Breast epithelium (tissue), 4 donors: ENCODE data around the gene PIM2. TPM values are rescaled to one million over a fixed set of nuclear protein-coding genes. Genes with fewer than 3 reads are reported as not detected.

Source experiments
- DNase-seq, 2 donors: peaks; one replicate each; pipeline ENCODE4 v3.0.0-alpha.2; 2019; ENCODE audit warnings: low spot score in 2 of 2
- H3K27ac ChIP-seq, 2 donors: fragments of 200-600 bp; sonication (generic) in 1 of 2; one replicate each; pipeline ENCODE4 v1.5.1; 2016 to 2019; ENCODE audit warnings: mild to moderate bottlenecking in 1 of 2
- H3K27me3 ChIP-seq, 2 donors: fragments of 200-600 bp; sonication (generic) in 1 of 2; one replicate each; pipeline versions ENCODE4 v1.5.1 to v1.6.0; 2017 to 2019; ENCODE audit warnings: control low read depth in 1 of 2, mild to moderate bottlenecking in 1 of 2
- H3K36me3 ChIP-seq: fragments of 200-600 bp; one replicate; pipeline ENCODE4 v1.5.1; 2019
- H3K4me1 ChIP-seq, 2 donors: fragments of 200-600 bp; sonication (generic); one replicate each; pipeline ENCODE4 v1.5.1; 2016 to 2019; ENCODE audit warnings: control low read depth in 1 of 2
- H3K4me3 ChIP-seq, 3 donors: fragments of 200-600 bp; sonication (generic); 1 replicate in 2 of 3; 2 replicates in 1 of 3; pipeline ENCODE4 v1.5.1; 2016 to 2019; ENCODE audit warnings: mild to moderate bottlenecking in 3 of 3, moderate library complexity in 2 of 3
- H3K9me3 ChIP-seq, 2 donors: fragments of 200-600 bp; sonication (generic) in 1 of 2; one replicate each; pipeline ENCODE4 v1.5.1; 2016 to 2019; ENCODE audit warnings: control low read depth in 1 of 2
- POLR2A ChIP-seq: fragments of 450-650 bp; IDR thresholded peaks from one replicate; pipeline ENCODE4 v1.6.1; 2016; ENCODE audit warnings: antibody characterized with exemption, mild to moderate bottlenecking, moderate library complexity
- POLR2AphosphoS5 ChIP-seq, 3 donors: sonication (generic); formaldehyde crosslinking; IDR thresholded peaks; one replicate each; pipeline ENCODE4 v1.6.1; 2017; ENCODE audit warnings: antibody characterized with exemption in 3 of 3
- intact Hi-C: fragments of 100-400 bp; cut with DNase I; formaldehyde crosslinking; loops from one replicate; pipeline ENCODE4 v1.15.1; 2023; ENCODE audit warnings: low total_unique reads
- total RNA-seq, 3 donors: library from RNA; depleted of rRNA; stranded (reverse); fragments of >200 nt; gene quantifications; one replicate each; pipeline ENCODE4 v1.1.0, GENCODE V29; 2016
- TF ChIP-seq, protein P1 (sequence below), 3 donors: fragments of 450-650 bp; IDR thresholded peaks; one replicate each; pipeline ENCODE4 v1.5.1; 2016 to 2017; ENCODE audit warnings: antibody characterized with exemption in 3 of 3, mild to moderate bottlenecking in 3 of 3, moderate library complexity in 3 of 3

The PIM2 gene
- total RNA-seq, 3 donors from 2014 or later: 5.8 to 20.3 (median 7.6) TPM

DNA sequence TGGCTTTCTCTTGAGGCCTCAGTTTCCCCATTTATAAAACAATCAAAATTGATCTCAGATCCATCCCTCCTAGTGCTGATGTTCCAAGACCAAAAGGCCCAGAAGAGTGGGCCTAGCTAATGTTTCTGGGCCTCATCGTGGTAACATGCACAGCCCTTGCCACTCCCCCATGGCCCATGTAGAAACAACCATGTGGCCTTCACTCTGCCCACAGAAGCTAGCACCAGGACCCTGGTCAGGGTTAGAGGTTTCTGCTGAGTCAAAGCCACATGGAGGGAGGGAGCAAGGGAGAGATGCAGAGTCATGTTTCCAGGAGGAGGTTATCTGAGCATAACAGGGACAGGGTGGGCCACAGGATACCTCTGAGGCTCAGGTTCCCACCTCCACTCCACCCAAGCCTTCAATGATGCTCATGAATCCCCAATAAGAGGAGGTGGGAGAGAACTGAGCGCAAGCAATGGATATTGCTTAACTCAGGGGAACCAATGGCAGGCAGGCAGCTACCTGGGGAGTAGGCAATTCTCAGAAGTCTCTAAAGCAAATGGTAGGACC is 21.7 kb upstream of the PIM2 start:
- Histone ChIP-seq H3K4me3 (no peak overlapping the region), H3K36me3 (no peaks in the 10 kb centered on the region), H3K27me3 (peaks cover 0 to 37% of the 10 kb centered on the region in 2 donors), H3K27ac (no peak overlapping the region), H3K4me1 (no peaks in the 10 kb centered on the region), H3K9me3 (no peaks in the 10 kb centered on the region)
- intact Hi-C loops: loop anchor here (5.0 kb wide), 1 partner anchor 707 kb away; no protein-coding TSS in a partner anchor
- TF ChIP-seq, protein P1, sequence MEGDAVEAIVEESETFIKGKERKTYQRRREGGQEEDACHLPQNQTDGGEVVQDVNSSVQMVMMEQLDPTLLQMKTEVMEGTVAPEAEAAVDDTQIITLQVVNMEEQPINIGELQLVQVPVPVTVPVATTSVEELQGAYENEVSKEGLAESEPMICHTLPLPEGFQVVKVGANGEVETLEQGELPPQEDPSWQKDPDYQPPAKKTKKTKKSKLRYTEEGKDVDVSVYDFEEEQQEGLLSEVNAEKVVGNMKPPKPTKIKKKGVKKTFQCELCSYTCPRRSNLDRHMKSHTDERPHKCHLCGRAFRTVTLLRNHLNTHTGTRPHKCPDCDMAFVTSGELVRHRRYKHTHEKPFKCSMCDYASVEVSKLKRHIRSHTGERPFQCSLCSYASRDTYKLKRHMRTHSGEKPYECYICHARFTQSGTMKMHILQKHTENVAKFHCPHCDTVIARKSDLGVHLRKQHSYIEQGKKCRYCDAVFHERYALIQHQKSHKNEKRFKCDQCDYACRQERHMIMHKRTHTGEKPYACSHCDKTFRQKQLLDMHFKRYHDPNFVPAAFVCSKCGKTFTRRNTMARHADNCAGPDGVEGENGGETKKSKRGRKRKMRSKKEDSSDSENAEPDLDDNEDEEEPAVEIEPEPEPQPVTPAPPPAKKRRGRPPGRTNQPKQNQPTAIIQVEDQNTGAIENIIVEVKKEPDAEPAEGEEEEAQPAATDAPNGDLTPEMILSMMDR (IDR thresholded peaks at IDR 0.05): no peak
- TF ChIP-seq POLR2A (no peak), POLR2AphosphoS5 (IDR thresholded peaks at IDR 0.05) (no peak)
- DNase-seq: no peak

DNA sequence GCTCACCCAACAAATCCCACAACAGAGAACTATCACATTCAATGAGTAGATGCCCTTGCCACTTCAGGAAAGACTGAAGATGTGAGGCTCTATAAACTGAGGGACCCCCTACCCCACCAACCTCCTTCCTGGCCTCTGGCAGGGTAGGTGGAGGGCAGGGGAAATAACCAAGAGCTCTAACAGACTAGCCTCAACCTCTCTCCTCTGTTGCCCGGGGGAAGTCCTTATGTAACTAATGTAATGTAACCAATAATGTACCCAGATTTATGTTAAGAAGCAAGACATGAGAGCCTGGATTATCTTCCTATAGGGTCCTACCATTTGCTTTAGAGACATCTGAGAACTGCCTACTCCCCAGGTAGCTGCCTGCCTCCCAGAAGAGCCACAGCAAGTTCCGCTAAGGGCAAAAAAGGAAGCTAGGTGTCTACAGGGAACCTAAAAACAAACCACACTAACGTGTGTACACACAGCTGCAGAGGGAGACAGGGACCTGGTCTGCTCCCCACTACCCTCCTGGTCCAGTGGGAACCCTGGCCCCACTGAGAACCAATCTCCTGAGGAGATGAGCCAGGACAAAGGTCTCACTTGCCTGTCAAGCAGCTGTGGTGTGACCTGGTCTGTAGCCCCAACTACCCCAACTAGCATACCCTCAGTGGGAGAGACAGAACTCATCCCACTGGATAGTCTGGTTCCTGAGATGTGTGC is 20.9 kb upstream of the PIM2 start:
- intact Hi-C loops: loop anchor here (5.0 kb wide), 1 partner anchor 708 kb away; no protein-coding TSS in a partner anchor
- peak overlapping the region in 1 of 2 donors; percentile 7 for H3K27ac ChIP-seq

DNA sequence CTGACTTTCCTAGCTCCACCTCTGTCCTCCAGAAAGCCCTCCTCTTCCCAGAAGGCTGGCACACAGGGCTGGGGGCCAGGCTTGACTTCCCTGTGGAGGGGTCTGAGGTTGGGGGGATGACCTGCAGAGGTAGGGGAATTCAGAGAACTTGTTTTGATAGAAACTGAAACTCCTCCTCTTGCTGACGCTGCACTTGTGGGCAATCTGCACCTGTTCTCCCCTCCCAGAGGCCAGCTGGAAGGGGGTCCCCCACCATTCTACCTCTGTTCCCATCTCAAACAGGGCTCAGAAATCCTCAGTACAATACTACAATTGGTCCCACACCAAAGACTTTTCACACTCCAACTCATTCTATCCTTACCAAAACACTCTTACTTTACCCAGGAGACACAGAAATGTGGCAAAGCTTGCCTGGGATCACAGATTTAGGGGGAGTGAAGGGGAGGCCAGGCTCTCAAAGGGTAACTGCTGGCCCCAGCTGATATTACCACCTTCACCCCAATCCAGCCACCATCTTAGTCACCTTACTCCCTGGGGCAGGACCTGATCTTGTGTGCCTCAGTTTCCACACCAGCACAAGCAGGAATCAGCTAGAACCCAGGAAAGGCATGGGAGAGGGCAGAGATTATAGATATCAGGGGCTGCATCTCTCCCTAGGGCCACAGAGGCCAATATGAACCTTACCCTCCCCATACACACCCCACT is 20.0 kb upstream of the PIM2 start:
- DNase-seq: no peak
- Histone ChIP-seq H3K9me3 (no peaks in the 10 kb centered on the region), H3K27me3 (peaks cover 0 to 48% of the 10 kb centered on the region in 2 donors), H3K27ac (peak overlapping the region; percentile 7 to 52), H3K4me3 (no peak overlapping the region), H3K36me3 (no peaks in the 10 kb centered on the region), H3K4me1 (no peaks in the 10 kb centered on the region)
- intact Hi-C loops: no loop called here
- TF ChIP-seq POLR2A (no peak), POLR2AphosphoS5 (IDR thresholded peaks at IDR 0.05) (no peak)
- TF ChIP-seq, protein P1 (IDR thresholded peaks at IDR 0.05): no peak

More for the DNA sequence above, 20.9 kb upstream of the PIM2 start:
- H3K9me3 ChIP-seq: no peaks in the 10 kb centered on the region
- no peaks in the 10 kb centered on the region for H3K36me3 ChIP-seq
- no peak for DNase-seq
- H3K4me3 ChIP-seq: no peak overlapping the region
- peaks cover 0 to 40% of the 10 kb centered on the region in 2 donors for H3K27me3 ChIP-seq
- no peaks in the 10 kb centered on the region for H3K4me1 ChIP-seq
- TF ChIP-seq POLR2AphosphoS5 (IDR thresholded peaks at IDR 0.05) (no peak), POLR2A (no peak)
- TF ChIP-seq, protein P1 (IDR thresholded peaks at IDR 0.05): no peak

DNA sequence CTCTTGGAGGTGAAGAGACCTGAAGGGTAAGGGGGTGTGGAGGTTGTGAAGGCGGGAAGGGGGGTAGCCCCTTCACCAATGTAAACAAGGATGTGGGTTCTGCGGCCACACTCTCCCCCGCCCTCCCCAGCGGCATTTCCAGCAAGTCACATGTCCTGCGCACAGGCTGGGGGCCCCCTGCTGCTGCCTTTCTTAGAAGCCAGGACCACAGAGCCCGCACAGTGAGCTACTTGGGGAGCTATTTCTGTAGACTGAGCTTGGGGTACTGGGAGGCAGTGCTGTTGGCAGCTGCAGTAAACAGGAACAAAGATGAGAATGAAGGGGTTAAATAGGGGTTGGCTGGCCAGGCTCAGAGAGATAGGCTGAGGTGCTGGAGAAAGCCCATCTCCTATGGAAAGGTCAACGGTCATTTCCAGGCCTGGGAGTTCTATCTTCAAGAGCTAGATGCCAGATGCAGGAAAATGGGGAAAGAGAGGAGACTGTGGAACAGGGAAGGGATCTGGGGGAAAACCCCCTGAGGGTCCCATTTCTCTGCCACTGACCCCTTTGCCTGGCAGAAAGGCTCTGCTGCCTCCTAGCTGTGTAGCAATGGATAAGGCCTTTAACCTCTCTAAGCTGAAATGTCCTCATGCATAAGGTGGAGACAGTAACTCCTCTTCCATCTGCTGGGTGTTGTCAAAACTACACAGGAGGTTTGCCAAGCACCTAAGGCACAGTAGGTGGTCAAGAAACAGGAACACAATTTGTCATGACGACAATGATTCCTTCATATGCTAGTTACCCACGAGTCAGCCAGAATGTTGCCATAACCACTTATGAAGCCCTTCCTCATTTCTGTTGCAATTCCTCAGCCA is 18.5 kb upstream of the PIM2 start:
- no peaks in the 10 kb centered on the region for H3K9me3 ChIP-seq
- TF ChIP-seq, protein P1 (IDR thresholded peaks at IDR 0.05): no peak
- peak in 1 of 3 donors; percentile 42 for TF ChIP-seq POLR2AphosphoS5 (IDR thresholded peaks at IDR 0.05)
- no peak for TF ChIP-seq POLR2A
- intact Hi-C loops: no loop called here
- H3K4me1 ChIP-seq: no peaks in the 10 kb centered on the region
- peak in 1 of 2 donors; percentile 51 for DNase-seq
- H3K4me3 ChIP-seq: peak overlapping the region in 1 of 3 donors; percentile 15
- peak overlapping the region; percentile 19 to 72 for H3K27ac ChIP-seq
- peaks cover 0 to 49% of the 10 kb centered on the region in 2 donors for H3K27me3 ChIP-seq
- no peaks in the 10 kb centered on the region for H3K36me3 ChIP-seq
